ENCODE results near the gene SAMMSON. TPM values are rescaled to one million over a fixed set of nuclear protein-coding genes. Genes with fewer than 3 reads are reported as not detected.

Gene SAMMSON
- total RNA-seq, 2 donors from 2014 or later = not detected

DNA sequence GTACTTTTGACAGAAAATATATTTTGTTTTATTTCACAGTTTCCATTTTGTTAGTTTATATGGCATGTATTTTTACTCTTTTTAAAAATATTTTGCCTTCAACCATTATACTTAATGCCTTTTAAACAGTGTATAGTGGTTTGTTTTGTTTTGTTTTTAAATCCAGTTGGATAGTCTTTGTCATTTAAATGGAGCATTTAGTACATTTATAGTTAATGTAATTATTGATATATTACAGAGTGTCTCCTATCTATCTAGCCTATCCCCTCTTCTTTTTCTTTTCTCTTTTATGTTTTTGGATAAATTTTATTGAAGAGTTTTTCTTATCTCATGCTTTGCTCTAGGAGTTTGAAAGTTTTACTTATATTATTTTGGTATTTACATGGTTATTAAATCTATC lies 3.6 kb downstream of the SAMMSON start:
- ATAC-seq = no peak
- intact Hi-C loops (cut with DNase I) = no loop called here
- no peak for DNase-seq

GRCh38 chr3:70006089-70006488 lies 6.6 kb downstream of the SAMMSON start:
- DNase-seq (no peak), ATAC-seq (no peak)
- intact Hi-C loops (cut with DNase I) = no loop called here

- no peak for DNase-seq
- intact Hi-C loops (cut with DNase I) = no loop called here
Measured at GRCh38 chr3:70010346-70010745, 10.8 kb downstream of the SAMMSON start.

DNA sequence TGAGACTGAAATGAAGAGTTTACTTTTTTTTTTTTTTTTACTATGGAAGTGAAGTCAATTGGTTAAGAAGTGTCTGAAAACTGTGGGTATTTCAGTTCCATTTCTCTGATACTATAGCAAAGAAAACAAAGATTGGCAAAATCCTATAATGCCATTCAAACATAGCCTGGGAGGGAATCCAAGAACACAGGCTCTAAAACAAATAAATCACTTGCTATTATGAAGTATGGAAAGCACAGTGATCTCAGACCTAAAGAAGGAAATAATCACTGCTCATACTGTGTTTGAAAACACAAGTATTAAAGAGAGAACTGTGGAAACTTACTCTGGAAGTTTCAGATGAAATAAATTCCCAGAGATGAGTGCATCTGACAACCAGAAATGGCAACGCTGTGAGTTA lies 12.0 kb downstream of the SAMMSON start:
- intact Hi-C loops (cut with DNase I) = no loop called here
- DNase-seq (no peak), ATAC-seq (no peak)

More at GRCh38 chr3:70010346-70010745, 10.8 kb downstream of the SAMMSON start:
- no peak for ATAC-seq

DNA sequence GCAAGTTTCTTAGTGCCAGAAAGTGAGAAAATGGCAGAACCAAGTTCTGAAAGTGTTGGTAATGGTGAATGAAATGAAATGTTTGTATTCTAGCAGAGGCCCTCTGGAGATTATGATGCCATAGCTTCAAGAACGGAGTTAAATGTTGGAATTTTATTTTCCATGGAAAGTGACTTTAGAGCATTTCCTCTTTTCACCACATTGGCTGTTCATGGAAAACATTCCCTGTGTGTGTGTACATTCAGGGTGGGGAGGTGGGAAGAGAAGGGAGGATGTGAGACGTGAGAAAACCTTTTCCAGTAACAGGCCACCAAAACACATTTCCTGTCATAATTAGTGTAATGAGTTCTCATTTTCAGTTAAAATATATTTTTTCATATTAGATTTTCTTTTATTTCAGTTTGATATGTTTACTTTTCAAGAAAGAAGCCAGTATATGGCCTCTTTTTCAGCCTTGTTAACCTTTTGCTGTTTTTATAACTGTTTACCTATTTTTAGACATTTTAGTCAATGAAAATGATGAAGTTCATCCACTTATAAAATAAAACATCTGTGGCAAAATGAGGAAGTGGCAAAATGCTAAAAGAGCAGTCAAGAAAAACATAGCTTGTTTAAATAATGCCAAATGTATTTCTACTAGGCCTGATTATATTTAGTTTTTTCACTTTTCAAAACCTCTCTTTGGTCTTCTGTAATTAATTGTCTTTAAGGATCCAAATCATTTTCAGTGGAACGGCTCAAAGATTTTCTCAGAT lies 21.6 kb downstream of the SAMMSON start:
- intact Hi-C loops (cut with DNase I) = no loop called here
- no peak for DNase-seq

GRCh38 chr3:70028361-70028760 lies 28.8 kb downstream of the SAMMSON start:
- ATAC-seq (no peak), DNase-seq (no peak)
- intact Hi-C loops (cut with DNase I) = no loop called here

More for the DNA sequence above, 21.6 kb downstream of the SAMMSON start:
- ATAC-seq = no peak

DNA sequence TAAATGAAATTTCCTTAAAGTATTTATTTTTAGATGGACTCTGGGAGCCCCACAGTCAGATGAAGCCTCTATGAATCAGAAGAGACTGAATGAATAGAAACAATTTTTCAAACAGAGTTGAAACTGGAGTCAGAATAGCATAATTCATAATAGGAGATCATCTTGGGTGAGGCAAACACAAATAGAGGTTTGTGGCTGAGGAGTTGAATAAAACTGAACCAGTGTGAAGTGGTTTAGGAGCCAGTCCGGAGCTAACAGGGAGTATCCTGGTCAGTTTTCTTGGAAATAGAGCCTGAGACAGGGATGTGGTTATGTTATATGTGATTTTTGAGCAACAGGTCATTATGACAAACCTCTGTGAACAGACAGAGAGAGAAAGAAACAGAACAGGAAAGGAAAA lies 39.2 kb downstream of the SAMMSON start:
- DNase-seq (no peak), ATAC-seq (no peak)
- intact Hi-C loops (cut with DNase I) = no loop called here

DNA sequence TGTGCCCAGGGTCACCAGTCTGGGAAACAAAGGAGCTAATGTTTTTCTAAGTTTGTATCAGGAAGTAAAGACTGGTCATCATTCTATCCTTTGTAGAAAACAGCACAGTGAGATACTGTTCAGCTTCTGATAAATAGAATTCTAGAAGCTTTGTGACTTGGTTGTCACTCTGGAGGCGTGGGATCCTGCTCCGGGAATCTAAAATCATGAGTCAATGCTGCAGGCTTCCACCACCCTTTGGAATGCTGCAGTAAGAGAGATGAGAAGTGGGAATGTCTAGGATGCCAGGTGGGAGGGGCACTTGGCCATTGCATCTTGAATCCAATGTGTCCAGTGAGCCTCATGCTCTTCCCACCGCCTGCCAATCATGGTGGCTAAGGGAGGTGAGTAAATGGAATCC lies 40.9 kb downstream of the SAMMSON start:
- ATAC-seq (no peak), DNase-seq (no peak)
- intact Hi-C loops (cut with DNase I) = no loop called here

- no peak for DNase-seq
- intact Hi-C loops (cut with DNase I) = no loop called here
- ATAC-seq = no peak
Measured at GRCh38 chr3:70042641-70043040, 43.1 kb downstream of the SAMMSON start.

DNA sequence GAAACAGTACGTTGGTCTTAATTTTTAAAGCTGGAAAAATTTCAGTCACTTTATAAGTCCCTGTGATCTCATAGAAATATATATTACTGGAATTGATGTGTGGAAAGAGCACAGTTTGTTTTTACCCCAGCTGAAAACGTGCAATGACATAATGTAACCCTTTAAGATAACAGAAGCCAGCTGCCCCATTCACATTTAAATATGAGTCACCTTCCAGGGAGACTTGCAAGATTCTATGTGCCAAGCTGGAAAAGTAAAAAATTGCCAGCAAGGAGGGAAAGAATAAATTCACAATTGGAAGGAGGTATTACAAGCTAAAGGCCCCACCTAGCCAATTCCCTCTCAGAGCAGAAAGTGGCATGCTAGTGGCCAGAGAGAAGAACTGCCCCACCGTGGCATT lies 50.2 kb downstream of the SAMMSON start:
- no peak for ATAC-seq
- intact Hi-C loops (cut with DNase I) = no loop called here

GRCh38 chr3:70053293-70053692 lies 53.8 kb downstream of the SAMMSON start:
- DNase-seq (no peak), ATAC-seq (no peak)
- intact Hi-C loops (cut with DNase I) = no loop called here

More for the DNA sequence above, 50.2 kb downstream of the SAMMSON start:
- DNase-seq = no peak

DNA sequence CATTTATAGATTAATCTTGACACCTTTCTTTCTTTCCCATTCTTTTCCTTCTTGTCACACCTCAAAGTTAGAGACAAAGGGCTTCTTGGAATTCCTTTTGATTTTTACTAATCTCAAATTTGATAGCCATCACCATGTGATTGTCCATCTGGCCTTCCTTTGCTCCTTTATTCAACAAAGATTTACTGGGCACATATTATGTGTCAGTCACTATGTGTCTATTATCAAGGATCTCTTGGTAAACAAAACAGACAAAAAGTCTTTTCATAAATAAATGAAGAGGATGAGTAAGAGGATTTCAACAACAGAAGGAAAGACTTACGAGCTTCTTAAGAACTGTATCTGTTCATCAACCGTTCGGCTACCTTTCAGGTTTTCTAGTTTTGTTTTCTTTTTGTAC lies 56.5 kb downstream of the SAMMSON start:
- no peak for ATAC-seq
- intact Hi-C loops (cut with DNase I) = no loop called here

DNA sequence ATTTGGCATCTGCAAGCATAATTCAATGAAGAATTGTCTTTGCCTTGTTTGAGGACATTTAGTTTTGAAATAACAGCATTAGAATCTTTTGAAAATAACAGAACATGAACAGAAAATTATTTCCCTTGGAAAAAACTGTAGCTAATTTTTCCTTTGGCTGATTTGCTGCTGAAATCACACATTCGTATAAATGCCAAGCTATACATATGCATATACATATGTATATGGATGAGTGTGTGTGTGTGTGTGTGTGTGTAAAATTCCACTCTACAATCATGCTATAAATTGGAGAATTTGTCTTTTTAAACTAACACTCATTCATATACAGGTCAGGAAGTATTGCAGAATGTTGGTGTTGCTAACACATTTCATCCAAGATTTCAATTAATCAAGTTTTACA lies 57.9 kb downstream of the SAMMSON start:
- DNase-seq = no peak
- no peak for ATAC-seq
- intact Hi-C loops (cut with DNase I) = no loop called here

More for the DNA sequence above, 56.5 kb downstream of the SAMMSON start:
- no peak for DNase-seq

DNA sequence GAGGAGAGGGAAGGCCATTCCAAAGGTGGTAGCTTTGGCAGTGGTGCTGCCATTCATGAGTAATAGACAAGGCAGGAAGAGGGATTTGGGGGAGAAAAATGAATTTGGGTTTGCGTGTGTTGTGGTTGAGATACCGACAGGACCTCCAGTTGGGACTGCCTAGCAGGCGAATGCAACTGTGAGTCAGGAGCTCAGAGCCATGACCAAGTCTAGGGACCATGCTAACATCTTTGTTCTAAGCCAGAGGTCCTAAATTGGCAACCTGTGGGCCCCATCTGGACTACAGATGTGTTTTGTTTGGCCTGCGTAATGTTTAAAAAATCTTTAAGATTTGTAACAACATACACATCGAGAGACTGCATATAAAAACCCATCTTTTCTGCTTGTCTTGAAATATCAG lies 61.6 kb downstream of the SAMMSON start:
- ATAC-seq = no peak
- no peak for DNase-seq
- intact Hi-C loops (cut with DNase I) = loop anchor here in 1 of 2 donors (5.0 to 10.0 kb wide), 2 partner anchors 296 to 1594 kb away; no protein-coding TSS in a partner anchor

- DNase-seq (no peak), ATAC-seq (no peak)
- intact Hi-C loops (cut with DNase I) = loop anchor here in 1 of 2 donors (5.0 to 10.0 kb wide), 2 partner anchors 293 to 1591 kb away; no protein-coding TSS in a partner anchor
Measured at GRCh38 chr3:70064194-70064779, 64.8 kb downstream of the SAMMSON start.

GRCh38 chr3:70065696-70066253 lies 66.2 kb downstream of the SAMMSON start:
- no peak for ATAC-seq
- intact Hi-C loops (cut with DNase I) = loop anchor here in 1 of 2 donors (10.0 kb wide), 1 partner anchor 1589 kb away; no protein-coding TSS in a partner anchor
- no peak for DNase-seq

DNA sequence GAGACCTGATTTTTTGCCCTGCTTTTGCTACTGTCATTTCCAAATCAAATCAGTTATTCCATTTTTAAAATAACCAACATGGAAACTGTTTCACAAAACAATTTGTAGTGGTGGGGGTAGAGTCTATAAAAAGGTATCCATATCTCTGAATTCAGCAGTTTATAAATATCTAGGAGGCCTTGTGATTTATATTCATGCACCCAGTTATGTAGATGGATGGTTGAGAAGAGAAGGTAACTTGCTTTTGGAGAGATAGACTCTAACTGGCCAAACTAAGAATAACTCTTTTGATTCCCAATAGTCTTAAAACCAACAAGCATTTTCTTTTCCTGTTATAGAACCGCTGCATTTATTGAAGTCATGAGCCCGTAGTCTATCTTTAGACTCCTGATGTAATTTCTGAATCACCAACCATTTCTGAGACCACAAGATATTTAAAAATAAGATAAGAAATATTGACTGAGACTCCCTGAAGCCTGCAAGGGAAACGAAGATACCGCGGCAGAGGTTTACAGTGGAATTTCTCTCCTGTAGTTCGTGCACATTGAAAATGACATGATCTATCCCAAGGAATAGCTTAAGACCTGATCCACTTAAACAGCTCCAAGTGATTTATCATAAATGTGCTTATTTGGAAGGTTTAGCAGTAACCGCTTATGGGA lies 68.5 kb downstream of the SAMMSON start:
- intact Hi-C loops (cut with DNase I) = loop anchor here in 1 of 2 donors (10.0 kb wide), 1 partner anchor 1587 kb away; no protein-coding TSS in a partner anchor
- ATAC-seq = no peak
- DNase-seq = no peak

GRCh38 chr3:70069557-70069956 lies 70.0 kb downstream of the SAMMSON start:
- ATAC-seq = no peak
- DNase-seq = no peak
- intact Hi-C loops (cut with DNase I) = loop anchor here in 1 of 2 donors (10.0 kb wide), 1 partner anchor 1585 kb away; no protein-coding TSS in a partner anchor

DNA sequence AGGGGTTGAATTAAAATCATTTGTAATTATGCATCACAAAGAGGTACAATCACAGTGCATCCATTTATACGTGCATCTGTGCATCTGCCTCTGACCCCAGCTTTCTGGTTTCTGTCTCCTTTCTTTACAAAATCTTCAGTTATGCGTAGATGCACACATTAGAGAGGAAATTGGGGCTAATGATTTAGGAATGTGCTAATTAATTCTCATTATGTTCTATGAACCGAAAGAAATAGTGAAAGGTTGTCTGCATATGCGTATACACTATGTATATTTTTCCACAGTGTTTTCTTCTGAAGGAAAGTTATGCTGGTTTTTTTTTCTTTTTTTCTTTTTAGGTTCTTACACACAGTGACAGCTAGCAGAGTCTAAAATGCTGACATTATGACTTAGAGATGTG lies 71.6 kb downstream of the SAMMSON start:
- no peak for ATAC-seq

GRCh38 chr3:70072180-70072579 lies 72.6 kb downstream of the SAMMSON start:
- no peak for ATAC-seq
- no peak for DNase-seq
- intact Hi-C loops (cut with DNase I) = no loop called here

More for the DNA sequence above, 71.6 kb downstream of the SAMMSON start:
- intact Hi-C loops (cut with DNase I) = no loop called here
- DNase-seq = no peak

All from left cardiac atrium (tissue), 4 donors.